Colonic mucosa (tissue), 4 donors: ENCODE results near the gene CHMP2B. TPM values are rescaled to one million over a fixed set of nuclear protein-coding genes. Genes with fewer than 3 reads are reported as not detected.
A peak's percentile ranks its signal among the peaks of the same experiment; 100 is the strongest.
"Not testable (repeated sequence)": the region's sequence is repeated elsewhere in the genome, so short reads cannot be mapped to it uniquely, and the experiment has no call there.

Experiments
- DNase-seq: peaks from one replicate; pipeline ENCODE4 v3.0.0-alpha.2; 2020
- H3K27ac ChIP-seq: fragments of 200-600 bp; one replicate; pipeline ENCODE4 v1.8.0; 2021
- H3K27me3 ChIP-seq: fragments of 200-600 bp; one replicate; pipeline ENCODE4 v1.8.0; 2021
- H3K36me3 ChIP-seq: fragments of 200-600 bp; one replicate; pipeline ENCODE4 v1.8.0; 2021
- H3K4me1 ChIP-seq: fragments of 200-600 bp; one replicate; pipeline ENCODE4 v1.8.0; 2021; ENCODE audit warnings: mild to moderate bottlenecking
- H3K4me3 ChIP-seq: fragments of 200-600 bp; one replicate; pipeline ENCODE4 v1.8.0; 2021
- H3K9ac ChIP-seq, 2 donors: one replicate each; pipeline ENCODE4 v1.7.0; 2013; ENCODE audit warnings: control low read depth in 2 of 2, low read depth in 2 of 2, low read length in 2 of 2
- H3K9me3 ChIP-seq: fragments of 200-600 bp; one replicate; pipeline ENCODE4 v1.8.0; 2021
- intact Hi-C: fragments of 100-400 bp; cut with DNase I; formaldehyde crosslinking; loops from one replicate; pipeline ENCODE4 v1.14.1; 2022
- total RNA-seq, 2 donors: library from RNA; stranded (reverse); fragmentation: NEBNext Ultra II Directional in 1 of 2; extraction: Animal tissue kit (Norgen Biotek cat#: 25700) in 1 of 2; gene quantifications; one replicate each; pipeline ENCODE4 v1.2.1, GENCODE V29; 2021
- TF ChIP-seq, protein P1 (sequence below): fragments of 200-600 bp; IDR thresholded peaks from one replicate; pipeline ENCODE4 v1.8.0; 2022; ENCODE audit warnings: antibody characterized with exemption, mild to moderate bottlenecking
- donor health status: healthy.
- donor health status: DM: no; HTN: no; CAD: no.
- donor health status: DM: no; HTN: no; CAD: no.

CHMP2B gene
- total RNA-seq, 2 donors from 2014 or later = 80.2 to 103 TPM

DNA sequence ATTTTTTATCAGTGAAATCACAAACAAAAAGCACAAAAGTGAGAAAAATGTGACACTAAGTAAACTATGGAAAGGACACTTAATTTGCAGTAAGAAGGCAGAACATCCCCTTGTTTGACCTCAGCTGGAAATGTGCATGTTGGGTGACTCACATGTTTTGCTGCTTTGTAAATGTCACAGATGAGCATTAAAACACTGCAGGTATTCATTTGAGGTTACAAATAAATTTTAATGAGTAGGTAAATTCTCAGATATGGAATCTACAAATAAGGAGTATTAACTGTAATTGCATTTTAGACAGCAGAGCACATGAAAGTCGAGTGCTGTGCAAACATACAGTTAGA is 20.3 kb downstream of the CHMP2B start:
- no peaks in the 10 kb centered on the region for H3K36me3 ChIP-seq

DNA sequence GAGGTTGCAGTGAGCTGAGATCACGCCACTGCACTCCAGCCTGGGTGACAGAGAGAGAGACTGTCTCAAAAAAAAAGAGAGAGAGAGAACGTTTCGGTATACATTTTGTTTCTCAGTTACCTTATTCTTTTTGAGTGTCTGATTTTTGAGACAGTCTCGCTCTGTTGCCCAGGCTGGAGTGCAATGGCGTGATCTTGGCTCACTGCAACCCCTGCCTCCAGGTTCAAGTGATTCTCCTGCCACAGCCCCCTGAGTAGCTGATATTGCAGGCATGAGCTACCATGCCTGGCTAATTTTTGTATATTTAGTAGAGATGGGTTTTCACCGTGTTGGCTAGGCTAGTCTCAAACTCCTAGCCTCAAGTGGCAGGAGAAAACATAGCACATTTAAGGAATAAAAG is 21.1 kb downstream of the CHMP2B start:
- H3K27me3 ChIP-seq, H3K4me1 ChIP-seq, DNase-seq, H3K4me3 ChIP-seq, H3K36me3 ChIP-seq, H3K27ac ChIP-seq, H3K9ac ChIP-seq, H3K9me3 ChIP-seq, intact Hi-C loops: not testable (repeated sequence)

More for the DNA sequence above, 20.3 kb downstream of the CHMP2B start:
- H3K27ac ChIP-seq = no peak overlapping the region
- no peaks in the 10 kb centered on the region for H3K27me3 ChIP-seq
- no peak for DNase-seq
- TF ChIP-seq, protein P1, sequence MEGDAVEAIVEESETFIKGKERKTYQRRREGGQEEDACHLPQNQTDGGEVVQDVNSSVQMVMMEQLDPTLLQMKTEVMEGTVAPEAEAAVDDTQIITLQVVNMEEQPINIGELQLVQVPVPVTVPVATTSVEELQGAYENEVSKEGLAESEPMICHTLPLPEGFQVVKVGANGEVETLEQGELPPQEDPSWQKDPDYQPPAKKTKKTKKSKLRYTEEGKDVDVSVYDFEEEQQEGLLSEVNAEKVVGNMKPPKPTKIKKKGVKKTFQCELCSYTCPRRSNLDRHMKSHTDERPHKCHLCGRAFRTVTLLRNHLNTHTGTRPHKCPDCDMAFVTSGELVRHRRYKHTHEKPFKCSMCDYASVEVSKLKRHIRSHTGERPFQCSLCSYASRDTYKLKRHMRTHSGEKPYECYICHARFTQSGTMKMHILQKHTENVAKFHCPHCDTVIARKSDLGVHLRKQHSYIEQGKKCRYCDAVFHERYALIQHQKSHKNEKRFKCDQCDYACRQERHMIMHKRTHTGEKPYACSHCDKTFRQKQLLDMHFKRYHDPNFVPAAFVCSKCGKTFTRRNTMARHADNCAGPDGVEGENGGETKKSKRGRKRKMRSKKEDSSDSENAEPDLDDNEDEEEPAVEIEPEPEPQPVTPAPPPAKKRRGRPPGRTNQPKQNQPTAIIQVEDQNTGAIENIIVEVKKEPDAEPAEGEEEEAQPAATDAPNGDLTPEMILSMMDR = no peak
- no peaks in the 10 kb centered on the region for H3K4me1 ChIP-seq
- no peak overlapping the region for H3K4me3 ChIP-seq
- no peak overlapping the region for H3K9ac ChIP-seq
- intact Hi-C loops = no loop called here
- H3K9me3 ChIP-seq = no peaks in the 10 kb centered on the region

DNA sequence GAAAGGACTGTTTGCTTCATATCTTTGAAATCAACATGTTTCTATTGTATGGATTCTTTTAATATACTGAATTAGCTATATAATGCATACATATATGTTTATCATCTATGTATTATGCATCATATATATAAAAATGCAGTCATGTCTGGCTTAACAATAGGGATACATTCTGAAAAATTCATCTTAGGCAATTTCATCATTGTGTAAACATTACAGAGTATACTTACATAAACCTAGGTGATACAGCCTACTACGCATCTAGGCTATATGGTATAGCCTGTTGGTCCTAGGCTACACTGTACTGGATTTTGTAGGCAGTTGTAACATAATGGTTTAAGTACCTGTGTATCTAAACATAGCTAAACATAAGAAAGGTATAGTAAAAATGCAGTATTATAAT is 21.7 kb downstream of the CHMP2B start:
- H3K27me3 ChIP-seq = no peaks in the 10 kb centered on the region
- no peak overlapping the region for H3K27ac ChIP-seq
- intact Hi-C loops = no loop called here
- no peak overlapping the region for H3K9ac ChIP-seq
- TF ChIP-seq, protein P1 = no peak
- H3K4me3 ChIP-seq = no peak overlapping the region
- H3K9me3 ChIP-seq = no peaks in the 10 kb centered on the region
- H3K36me3 ChIP-seq = no peaks in the 10 kb centered on the region
- no peaks in the 10 kb centered on the region for H3K4me1 ChIP-seq
- DNase-seq = no peak

DNA sequence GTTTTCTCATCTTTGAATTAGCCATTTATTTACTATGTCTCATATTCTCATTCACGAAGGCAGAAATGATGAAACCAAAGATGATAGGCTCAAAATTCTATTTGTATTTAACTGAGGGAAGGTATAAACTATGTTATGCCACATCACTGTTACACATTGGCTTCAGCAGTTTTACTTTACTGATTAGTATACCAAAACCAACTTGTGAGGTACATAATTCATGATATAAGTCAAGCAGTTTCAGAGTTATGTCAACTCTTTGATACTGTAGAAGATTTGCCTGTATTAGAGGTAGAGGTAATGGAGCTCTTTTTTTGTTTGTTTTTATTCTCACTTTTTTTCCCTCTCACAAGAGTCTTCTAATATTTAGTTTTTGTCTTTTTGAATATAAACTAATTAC is 22.9 kb downstream of the CHMP2B start:
- Histone ChIP-seq H3K4me3 (no peak overlapping the region), H3K36me3 (no peaks in the 10 kb centered on the region), H3K27me3 (no peaks in the 10 kb centered on the region), H3K4me1 (no peaks in the 10 kb centered on the region), H3K9ac (no peak overlapping the region), H3K9me3 (no peaks in the 10 kb centered on the region), H3K27ac (no peak overlapping the region)
- TF ChIP-seq, protein P1 = no peak
- intact Hi-C loops = no loop called here
- no peak for DNase-seq

DNA sequence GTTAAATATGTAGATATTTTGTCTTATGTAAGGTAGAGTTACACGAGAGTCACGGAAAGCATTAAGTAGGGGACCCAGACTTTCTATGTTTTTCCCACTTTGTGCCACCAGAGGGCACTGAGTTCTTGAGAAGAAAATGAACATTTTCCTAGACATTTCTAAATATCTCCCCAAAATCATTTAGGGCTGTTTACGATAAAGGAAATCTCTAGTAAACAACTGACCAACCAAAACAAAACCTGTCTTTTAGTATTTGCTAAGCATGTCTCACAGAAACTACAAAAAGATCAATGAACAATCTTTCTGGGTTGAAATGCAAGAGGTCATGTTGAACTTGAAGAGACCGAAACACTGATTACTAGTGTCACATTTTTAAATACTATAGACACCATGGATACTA is 33.2 kb downstream of the CHMP2B start:
- intact Hi-C loops = no loop called here
- Histone ChIP-seq H3K36me3 (no peaks in the 10 kb centered on the region), H3K27ac (no peak overlapping the region), H3K9me3 (no peaks in the 10 kb centered on the region), H3K27me3 (no peaks in the 10 kb centered on the region), H3K4me1 (no peaks in the 10 kb centered on the region), H3K4me3 (no peak overlapping the region), H3K9ac (no peak overlapping the region)
- TF ChIP-seq, protein P1 = peak; percentile 43
- peak; percentile 45 for DNase-seq

DNA sequence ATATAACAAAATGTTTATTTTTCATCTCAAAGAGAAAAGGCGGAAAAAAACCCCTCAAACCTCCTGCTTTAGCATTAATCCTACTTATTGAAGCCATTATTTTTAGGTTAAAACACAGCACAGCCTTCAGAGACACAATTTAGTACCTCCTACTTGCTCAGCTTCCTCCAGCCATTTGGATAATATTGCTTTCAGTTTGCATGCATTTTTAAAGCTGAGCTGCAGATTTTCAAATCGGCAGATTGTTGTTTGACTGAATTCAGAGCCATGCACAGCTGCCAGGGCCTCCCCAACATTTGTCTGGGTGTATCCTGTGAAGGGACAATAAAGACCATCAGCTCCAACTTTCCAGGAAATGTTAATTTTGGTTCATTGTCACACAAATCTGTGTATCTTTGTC is 34.8 kb downstream of the CHMP2B start:
- no peaks in the 10 kb centered on the region for H3K4me1 ChIP-seq
- H3K27ac ChIP-seq = no peak overlapping the region
- H3K4me3 ChIP-seq = no peak overlapping the region
- no peak for DNase-seq
- no peak overlapping the region for H3K9ac ChIP-seq
- intact Hi-C loops = no loop called here
- H3K36me3 ChIP-seq = no peaks in the 10 kb centered on the region
- no peaks in the 10 kb centered on the region for H3K27me3 ChIP-seq
- H3K9me3 ChIP-seq = no peaks in the 10 kb centered on the region
- TF ChIP-seq, protein P1 = no peak
